Glutamatergic neuron (in vitro differentiated cells): Measurements from ENCODE around the gene SH2D4B. TPM values are rescaled to one million over a fixed set of nuclear protein-coding genes. Genes with fewer than 3 reads are reported as not detected.
A peak's percentile ranks its signal among the peaks of the same experiment; 100 is the strongest.

ENCODE experiments used
- DNase-seq: peaks from one replicate; pipeline ENCODE4 v3.0.0; 2022
- H3K27ac Mint-ChIP-seq: one replicate; pipeline ENCODE4 v1.8.0; 2020; ENCODE audit warnings: mild to moderate bottlenecking, mixed read lengths, inconsistent platforms; ENCODE audit not compliant: unreplicated experiment
- H3K27me3 Mint-ChIP-seq: one replicate; pipeline ENCODE4 v1.8.0; 2020; ENCODE audit warnings: mild to moderate bottlenecking, moderate library complexity, mixed read lengths, inconsistent platforms; ENCODE audit not compliant: unreplicated experiment
- H3K36me3 Mint-ChIP-seq: one replicate; pipeline ENCODE4 v1.8.0; 2020; ENCODE audit warnings: mild to moderate bottlenecking, mixed read lengths, inconsistent platforms; ENCODE audit not compliant: unreplicated experiment
- H3K4me1 Mint-ChIP-seq: one replicate; pipeline ENCODE4 v1.8.0; 2020; ENCODE audit warnings: mild to moderate bottlenecking, low read depth, mixed read lengths, inconsistent platforms; ENCODE audit not compliant: unreplicated experiment
- H3K4me3 Mint-ChIP-seq: one replicate; pipeline ENCODE4 v1.8.0; 2020; ENCODE audit warnings: mild to moderate bottlenecking, mixed read lengths, inconsistent platforms; ENCODE audit not compliant: unreplicated experiment
- H3K9me3 Mint-ChIP-seq: one replicate; pipeline ENCODE4 v1.8.0; 2020; ENCODE audit warnings: mild to moderate bottlenecking, moderate library complexity, mixed read lengths, inconsistent platforms; ENCODE audit not compliant: unreplicated experiment
- total RNA-seq: library from RNA; stranded (reverse); fragmentation: NEBNext Ultra II Directional; extraction: Animal tissue kit (Norgen Biotek cat#: 25700); gene quantifications from one replicate; pipeline ENCODE4 v1.2.1, GENCODE V29; 2021; ENCODE audit not compliant: unreplicated experiment
- TF ChIP-seq, protein P1 (sequence below): fragments of 200-600 bp; sonication (generic); IDR thresholded peaks from one replicate; pipeline ENCODE4 v1.5.0; 2021; ENCODE audit not compliant: partially characterized antibody, unreplicated experiment

The SH2D4B gene
- total RNA-seq, 1 donor from 2014 or later, result 0.12 TPM

DNA sequence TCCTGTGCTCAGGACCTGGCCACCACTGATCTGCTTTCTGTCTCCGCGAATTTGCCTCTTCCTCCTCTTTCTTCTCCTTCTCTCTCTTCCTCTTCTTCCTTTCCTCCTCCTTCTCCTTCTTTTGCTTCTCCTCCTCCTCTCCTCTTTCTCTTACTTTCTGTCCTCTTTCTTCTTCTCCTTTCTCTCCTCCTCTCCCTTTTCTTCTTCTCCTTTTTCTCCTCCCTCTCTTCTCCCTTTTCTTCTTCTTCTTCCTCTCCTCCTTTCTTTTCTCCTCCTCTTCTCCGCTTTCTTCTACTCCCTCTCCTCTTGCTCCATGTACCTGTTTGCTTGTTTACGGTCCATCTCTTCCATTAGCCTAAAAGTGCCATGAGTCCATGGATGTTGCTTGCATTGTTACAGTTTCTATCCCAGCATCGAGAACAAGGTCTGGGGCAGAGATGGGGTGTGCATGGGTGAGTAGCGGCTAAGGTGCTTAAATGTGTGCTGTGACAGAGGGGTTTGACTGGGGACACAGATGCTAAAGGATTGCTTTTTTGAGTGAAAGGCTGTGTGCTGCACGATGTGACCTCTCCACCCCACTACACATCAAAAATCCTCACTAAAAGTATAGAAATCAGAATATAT is 7.7 kb downstream of the SH2D4B start:
- no peak overlapping the region for H3K27ac Mint-ChIP-seq
- TF ChIP-seq, protein P1, sequence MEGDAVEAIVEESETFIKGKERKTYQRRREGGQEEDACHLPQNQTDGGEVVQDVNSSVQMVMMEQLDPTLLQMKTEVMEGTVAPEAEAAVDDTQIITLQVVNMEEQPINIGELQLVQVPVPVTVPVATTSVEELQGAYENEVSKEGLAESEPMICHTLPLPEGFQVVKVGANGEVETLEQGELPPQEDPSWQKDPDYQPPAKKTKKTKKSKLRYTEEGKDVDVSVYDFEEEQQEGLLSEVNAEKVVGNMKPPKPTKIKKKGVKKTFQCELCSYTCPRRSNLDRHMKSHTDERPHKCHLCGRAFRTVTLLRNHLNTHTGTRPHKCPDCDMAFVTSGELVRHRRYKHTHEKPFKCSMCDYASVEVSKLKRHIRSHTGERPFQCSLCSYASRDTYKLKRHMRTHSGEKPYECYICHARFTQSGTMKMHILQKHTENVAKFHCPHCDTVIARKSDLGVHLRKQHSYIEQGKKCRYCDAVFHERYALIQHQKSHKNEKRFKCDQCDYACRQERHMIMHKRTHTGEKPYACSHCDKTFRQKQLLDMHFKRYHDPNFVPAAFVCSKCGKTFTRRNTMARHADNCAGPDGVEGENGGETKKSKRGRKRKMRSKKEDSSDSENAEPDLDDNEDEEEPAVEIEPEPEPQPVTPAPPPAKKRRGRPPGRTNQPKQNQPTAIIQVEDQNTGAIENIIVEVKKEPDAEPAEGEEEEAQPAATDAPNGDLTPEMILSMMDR, result no peak
- peaks cover 1% of the 10 kb centered on the region for H3K9me3 Mint-ChIP-seq
- no peak overlapping the region for H3K4me3 Mint-ChIP-seq
- peaks cover 3% of the 10 kb centered on the region for H3K4me1 Mint-ChIP-seq
- H3K27me3 Mint-ChIP-seq, result peaks cover 3% of the 10 kb centered on the region
- peaks cover 7% of the 10 kb centered on the region for H3K36me3 Mint-ChIP-seq
- DNase-seq, result no peak

DNA sequence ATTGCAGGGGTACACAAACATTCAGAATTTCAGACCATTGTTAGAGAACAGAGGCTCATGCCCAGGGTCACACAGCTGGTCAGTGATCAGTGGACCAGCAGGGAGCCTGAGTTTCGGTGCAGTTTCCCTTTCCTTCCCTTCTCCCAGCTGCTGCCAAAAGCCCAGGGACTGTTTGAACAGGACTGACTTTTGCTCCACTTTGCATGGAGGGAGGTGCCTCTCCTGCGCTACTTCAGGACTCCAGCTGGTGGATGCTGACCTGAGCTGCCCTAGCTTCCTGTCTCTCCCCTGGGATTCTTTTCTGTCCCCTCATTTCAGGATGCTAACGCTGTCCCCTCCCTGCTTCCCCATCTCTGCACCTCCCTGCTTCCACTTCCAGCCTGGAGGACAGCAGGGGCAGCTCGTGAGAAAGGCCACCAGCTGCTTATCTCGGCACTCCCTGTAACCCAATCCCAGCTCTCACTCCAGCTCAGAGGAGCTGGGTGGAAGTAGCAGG is 14.5 kb downstream of the SH2D4B start:
- peaks cover 1% of the 10 kb centered on the region for H3K9me3 Mint-ChIP-seq
- TF ChIP-seq, protein P1, result no peak
- peak; percentile 41 for DNase-seq
- no peaks in the 10 kb centered on the region for H3K36me3 Mint-ChIP-seq
- peaks cover 15% of the 10 kb centered on the region for H3K4me1 Mint-ChIP-seq
- H3K4me3 Mint-ChIP-seq, result peak overlapping the region; percentile 70
- H3K27ac Mint-ChIP-seq, result peak overlapping the region; percentile 46
- peaks cover 3% of the 10 kb centered on the region for H3K27me3 Mint-ChIP-seq

DNA sequence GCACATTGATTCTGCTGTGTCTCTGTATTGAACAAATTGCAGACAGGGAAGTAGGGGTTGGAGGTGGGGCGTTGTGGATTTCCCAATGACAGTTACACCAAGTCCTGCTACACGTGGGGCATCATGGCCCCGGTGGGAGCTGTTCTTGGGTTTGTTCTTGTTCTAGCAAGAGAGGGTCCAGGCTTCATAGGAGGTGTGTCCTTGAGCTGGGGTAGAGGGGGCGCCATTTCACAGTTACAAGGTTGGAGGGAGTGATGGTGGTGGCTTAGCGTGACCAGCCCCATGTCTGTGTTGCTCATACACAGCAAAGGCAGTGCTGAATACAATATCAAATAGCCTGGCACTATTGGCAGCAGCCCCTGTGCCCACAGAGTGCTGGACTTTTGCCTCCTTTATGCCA is 15.7 kb downstream of the SH2D4B start:
- Mint-ChIP-seq H3K27ac (no peak overlapping the region), H3K27me3 (peaks cover 3% of the 10 kb centered on the region), H3K4me3 (no peak overlapping the region), H3K9me3 (peaks cover 1% of the 10 kb centered on the region), H3K36me3 (no peaks in the 10 kb centered on the region), H3K4me1 (peaks cover 15% of the 10 kb centered on the region)
- no peak for DNase-seq
- TF ChIP-seq, protein P1, result no peak

DNA sequence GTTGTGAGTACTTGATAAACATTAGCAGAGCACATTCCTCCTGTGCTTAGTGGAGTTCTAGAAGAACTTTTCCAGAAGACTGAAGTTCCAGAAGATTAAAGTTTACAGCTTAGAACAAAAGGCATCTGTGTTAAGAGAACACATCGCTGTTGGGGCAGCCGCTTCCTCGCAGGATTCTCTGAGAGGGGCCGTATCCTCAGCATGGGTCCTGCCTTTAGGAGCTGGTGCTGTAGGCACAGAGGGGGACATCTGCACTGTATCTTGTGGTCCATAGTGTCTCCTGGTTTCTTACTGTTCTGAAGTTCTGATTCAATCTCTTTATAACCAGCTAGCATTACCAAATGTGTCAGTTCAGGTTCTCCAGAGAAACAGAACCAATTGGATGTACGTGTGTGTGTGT is 16.3 kb downstream of the SH2D4B start:
- H3K4me1 Mint-ChIP-seq, result peaks cover 13% of the 10 kb centered on the region
- no peaks in the 10 kb centered on the region for H3K36me3 Mint-ChIP-seq
- DNase-seq, result no peak
- no peak overlapping the region for H3K27ac Mint-ChIP-seq
- TF ChIP-seq, protein P1, result no peak
- no peak overlapping the region for H3K4me3 Mint-ChIP-seq
- H3K27me3 Mint-ChIP-seq, result peaks cover 3% of the 10 kb centered on the region
- H3K9me3 Mint-ChIP-seq, result peaks cover 1% of the 10 kb centered on the region

DNA sequence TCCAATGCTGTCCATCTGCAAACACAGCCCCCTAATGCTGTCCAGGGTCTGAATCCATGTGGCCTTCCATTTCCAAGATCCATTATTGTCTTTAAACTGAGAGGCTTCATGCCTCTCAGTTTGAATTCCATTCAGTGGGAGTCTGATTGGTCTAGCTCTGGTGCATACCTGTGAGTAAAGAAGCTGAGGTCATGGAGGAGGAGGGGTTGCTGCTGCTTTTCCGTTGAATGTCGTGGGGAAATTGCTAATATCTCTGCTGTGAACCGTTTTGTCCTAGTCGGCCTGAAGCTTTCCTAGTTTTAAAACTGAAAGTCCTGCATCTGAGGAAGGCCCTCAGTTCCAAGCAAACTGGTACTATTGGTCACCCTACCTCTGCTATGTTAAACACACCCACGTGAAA is 17.7 kb downstream of the SH2D4B start:
- H3K27me3 Mint-ChIP-seq, result peaks cover 3% of the 10 kb centered on the region
- H3K4me3 Mint-ChIP-seq, result no peak overlapping the region
- H3K9me3 Mint-ChIP-seq, result peaks cover 1% of the 10 kb centered on the region
- H3K36me3 Mint-ChIP-seq, result no peaks in the 10 kb centered on the region
- TF ChIP-seq, protein P1, result no peak
- peaks cover 12% of the 10 kb centered on the region for H3K4me1 Mint-ChIP-seq
- H3K27ac Mint-ChIP-seq, result no peak overlapping the region
- DNase-seq, result no peak
